GM15510 (cell line): ENCODE measurements around the gene VAMP2.

Experiments used
- POLR2A ChIP-seq: IDR thresholded peaks from 3 replicates; pipeline ENCODE4 v1.6.1; 2011; ENCODE audit warnings: borderline replicate concordance; ENCODE audit not compliant: insufficient read length; ENCODE audit errors: extremely low read depth

VAMP2 gene

GRCh38 chr17:8186787-8187516 is 24.2 kb upstream of the VAMP2 start:
- no peak for TF ChIP-seq POLR2A

DNA sequence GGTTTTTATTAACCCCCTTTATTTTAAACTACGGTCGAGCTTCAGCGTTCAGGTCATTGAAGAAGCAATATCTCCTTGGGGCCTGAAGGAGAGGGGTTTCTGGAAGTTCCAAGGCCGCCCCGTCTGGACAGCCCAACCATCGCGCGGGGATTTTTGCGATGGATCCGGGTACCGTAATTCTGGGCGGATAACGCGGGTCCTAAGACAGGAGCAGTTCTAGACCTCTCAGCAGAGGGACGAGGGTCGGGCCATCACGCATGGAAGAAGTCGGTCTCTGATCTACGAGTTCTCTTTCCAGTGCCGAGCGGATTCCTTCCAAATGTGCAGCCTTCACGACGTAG is 23.7 kb upstream of the VAMP2 start:
- TF ChIP-seq POLR2A = peak; percentile 13

DNA sequence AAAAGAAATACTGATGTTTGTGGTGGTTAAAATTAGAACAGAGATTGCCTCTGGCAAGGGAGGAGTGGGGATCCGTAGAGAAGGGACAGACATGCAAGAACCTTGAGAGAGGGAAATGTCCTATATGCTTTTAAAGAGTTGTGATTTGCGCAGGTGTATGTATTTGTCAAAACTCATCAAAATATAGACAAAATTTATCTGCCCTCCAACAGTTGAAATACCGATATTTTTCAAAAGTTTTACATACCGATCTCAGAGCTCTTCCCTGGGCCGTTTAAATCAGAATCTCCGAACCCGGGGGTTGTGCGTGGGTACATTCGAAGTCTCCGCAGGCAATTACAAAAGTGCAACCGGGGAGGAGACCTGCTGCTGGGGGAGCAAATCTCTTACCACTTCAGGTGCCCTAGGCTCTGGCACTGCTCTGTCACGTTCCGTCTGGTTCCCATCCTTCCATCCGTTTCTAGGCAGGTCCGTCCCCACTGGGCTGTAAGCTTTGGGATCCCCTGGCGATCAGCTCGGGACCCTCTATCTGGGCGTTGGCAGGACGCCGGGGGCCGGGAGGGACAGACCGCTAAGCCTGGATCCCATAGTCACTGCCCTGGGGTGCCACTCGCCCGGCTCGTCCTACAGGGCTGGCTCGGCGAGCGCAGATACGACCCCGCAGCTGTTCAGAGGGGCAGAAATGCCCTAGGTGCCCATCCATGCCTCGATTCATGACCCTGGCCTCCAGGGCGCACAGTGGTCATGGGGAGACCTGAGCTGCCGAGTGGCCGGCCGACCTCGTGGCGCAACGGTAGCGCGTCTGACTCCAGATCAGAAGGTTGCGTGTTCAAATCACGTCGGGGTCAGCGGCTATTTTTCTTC is 23.1 kb upstream of the VAMP2 start:
- peak; percentile 43 for TF ChIP-seq POLR2A

DNA sequence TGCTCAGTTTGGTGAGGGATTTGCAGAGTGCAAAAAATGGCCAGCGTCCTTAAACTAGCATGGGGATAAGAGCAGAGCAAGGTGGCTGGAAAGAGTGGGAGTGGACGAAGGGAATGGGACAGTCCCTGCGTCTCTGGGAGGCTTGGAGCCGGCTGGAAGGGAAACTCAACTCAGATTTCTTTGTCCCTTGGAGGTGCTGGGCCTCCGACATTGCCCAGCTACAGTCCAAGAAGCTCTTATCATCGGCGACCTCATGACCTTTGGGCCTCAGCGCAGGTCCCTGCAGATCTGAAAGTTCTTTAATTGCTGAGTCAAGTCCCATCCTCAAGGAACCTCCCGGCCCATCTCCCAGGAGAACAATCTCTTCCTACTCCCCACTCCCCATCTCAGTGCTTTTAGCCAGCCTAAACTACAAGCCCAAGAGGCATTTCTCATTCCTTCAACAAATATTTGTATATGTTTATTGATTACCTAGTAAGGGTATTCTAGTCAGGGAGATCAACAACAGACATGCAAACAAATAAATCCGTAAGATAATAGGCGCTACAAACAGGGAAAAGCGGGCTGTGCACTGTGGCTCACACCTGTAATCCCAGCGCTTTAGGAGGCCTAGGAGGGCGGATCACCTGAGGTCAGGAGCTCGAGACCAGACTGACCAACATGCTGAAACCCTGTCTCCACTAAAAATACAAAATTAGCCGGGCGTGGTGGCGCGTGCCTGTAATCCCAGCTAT is 14.4 kb upstream of the VAMP2 start:
- TF ChIP-seq POLR2A = no peak

DNA sequence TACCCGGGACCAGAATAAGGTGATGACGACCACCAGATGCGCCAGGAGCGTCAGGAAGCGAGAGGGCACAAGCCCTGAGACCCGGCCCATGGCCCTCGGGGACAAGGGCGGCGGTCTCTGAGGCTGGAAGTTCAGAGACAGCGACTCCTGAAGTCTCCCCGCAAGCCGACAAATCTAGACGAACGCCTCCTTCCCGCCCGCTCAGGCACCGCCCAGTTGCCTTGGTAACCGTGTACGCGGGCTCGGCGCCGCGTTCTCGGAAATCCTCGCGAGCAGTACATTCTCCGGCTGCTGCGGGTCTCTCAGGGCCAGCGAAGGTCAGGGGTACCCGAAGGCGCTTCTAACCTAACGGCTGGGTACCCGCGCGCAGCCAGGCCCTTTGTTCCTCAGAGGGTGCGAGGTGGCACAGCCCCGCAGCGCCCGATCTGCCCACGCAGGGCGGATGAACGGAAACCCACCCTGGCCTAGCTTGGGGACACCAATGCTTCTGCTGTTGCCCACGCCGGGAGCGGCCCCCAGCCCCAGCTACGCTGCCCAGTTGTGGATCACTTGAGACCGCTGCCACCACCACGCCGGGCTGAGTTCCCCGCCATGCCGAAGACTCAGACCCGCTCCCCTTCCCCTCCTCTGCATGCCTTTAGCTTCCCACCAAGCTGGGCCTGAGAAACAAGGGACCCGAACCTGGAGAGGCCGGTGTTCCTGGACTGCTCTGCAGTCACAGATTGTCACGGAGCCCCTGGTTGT is 13.6 kb upstream of the VAMP2 start, which contains the start of gene TMEM107:
TMEM107 (minus strand) TSS at position 184 of the 744 bp plus-strand sequence; CDS start at position 90, 94 bp downstream.
- peak; percentile 60 for TF ChIP-seq POLR2A

DNA sequence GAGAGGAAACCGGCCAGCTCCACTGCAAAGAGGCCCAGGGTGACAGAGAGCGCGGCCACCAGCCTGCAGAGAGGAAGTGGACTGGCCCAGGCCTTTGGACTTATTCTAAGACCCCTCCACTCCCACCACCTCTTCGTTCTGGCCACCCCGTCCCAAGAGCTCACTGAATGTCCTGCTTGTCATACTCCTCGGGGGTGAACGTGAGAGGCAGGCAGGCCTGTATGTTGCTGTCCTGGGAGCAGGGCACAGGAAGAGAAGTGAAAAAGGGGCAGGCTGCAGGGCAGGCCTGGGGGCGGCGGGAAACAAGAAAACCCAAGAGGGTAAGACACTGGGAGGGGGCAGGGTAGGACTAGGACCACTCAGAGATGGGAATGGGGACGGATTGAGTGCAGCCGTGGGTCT is 13.0 kb upstream of the VAMP2 start:
- no peak for TF ChIP-seq POLR2A

DNA sequence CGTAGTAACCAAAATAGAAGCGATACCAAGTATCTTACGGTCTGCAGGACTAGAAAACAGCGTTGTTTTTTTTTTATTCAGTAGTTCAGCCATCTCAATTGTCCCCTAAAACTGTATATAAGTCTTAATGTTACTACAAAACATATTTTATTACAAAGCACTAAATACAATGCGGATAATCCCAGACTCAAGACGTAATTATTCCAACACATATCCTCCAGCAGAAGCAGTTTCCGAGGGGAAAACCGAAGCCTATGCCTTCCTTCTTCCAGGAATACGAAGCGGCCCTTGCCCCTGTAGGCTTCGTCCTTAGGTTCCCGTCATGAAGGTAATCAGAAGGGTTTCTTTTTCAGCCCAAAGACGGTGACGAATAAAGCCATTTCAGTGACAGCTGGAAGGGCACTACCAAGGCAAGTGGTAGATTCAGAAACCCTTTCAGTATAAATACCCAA is 11.1 kb upstream of the VAMP2 start:
- no peak for TF ChIP-seq POLR2A

GRCh38 chr17:8173056-8173870 is 10.5 kb upstream of the VAMP2 start:
- TF ChIP-seq POLR2A = peak; percentile 99

DNA sequence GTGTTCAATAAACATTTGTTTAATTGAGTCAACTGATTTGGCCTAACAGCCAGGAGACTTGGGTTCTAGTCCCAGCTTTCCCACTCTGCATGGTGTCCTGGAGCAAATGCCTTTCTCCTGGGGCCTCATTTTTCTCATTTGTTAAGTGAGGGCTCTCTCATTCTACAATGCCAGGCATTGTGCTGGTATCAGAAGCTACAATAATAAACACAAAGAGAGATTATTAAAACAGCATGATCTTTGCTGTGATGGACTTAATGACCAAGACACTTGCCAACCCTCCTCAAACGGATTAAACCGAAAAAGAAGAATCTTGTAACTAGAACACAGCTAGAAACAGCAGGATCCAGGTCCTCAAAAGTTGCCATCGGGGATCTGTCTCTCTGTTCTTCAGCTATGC is 4.8 kb upstream of the VAMP2 start:
- TF ChIP-seq POLR2A = no peak

GRCh38 chr17:8166731-8167130 is 4.0 kb upstream of the VAMP2 start:
- TF ChIP-seq POLR2A = no peak

DNA sequence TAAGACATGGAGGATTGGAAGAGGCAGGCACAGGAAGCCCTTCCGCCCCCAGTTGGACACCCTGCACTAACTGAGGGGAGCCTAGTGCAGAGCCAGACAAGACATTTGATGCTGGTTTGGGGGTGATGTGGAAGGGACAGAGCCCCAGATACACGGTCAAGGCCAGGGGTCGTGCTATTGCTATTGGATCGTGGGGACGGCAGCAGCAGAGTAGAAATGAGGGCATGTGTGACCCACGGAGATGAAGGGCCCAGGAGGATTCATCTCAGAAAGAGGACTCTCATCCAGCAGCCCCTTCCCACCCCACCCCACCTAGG is 2.0 kb upstream of the VAMP2 start:
- TF ChIP-seq POLR2A = no peak

DNA sequence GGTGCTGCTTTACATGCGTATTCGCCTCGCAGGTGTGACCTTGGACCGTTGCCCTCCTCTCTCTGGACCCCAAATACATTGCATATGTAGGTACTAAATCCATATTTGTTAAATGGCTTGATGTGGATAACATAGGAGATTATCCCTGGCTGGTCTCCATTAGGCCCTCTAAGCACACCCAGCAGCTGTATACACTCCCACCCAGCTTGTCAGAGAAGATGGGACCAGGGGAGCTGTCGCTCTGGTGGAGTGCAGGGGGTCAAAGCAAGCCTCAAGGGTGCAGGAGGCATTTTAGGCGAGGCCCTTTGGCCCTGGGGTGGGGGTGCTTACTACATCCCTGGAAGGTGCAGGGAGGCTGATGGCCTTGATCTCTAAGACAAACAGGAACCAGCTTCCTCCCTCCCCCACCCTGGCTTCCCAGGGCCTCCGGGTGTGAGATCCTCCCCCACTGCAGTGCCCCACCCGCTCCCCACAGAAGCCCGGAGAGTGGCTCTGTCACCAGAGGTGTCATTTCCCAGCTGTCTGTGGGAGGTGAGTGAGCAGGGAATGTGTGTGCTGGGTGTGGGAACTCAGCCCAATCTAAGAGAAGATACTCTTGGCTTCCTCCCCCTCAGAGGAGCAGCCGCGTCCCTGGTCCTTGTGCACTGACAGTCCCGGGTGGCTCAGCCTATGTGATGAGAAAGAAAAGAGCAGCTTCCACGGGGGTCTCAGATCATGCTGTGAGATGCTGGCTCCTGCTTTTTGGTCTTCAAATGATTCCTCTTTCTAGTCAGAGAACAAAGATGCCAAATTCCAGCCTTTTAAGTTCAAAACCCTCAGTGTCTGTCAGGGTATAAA is 1.4 kb upstream of the VAMP2 start:
- no peak for TF ChIP-seq POLR2A
